KMS-11 (cell line): Measurements from ENCODE around the gene KCNQ2.

Experiments
- H2AFZ ChIP-seq: fragments of 200-600 bp; sonication (generic); 2 replicates; pipeline ENCODE4 v1.6.1; 2016; ENCODE audit warnings: antibody characterized with exemption, mixed run types, low read depth
- H3K27ac ChIP-seq: fragments of 200-600 bp; sonication (generic); 2 replicates; pipeline ENCODE4 v1.6.1; 2016; ENCODE audit warnings: mild to moderate bottlenecking, mixed run types
- H3K27me3 ChIP-seq: fragments of 200-600 bp; sonication (generic); 2 replicates; pipeline ENCODE4 v1.6.1; 2017; ENCODE audit warnings: mild to moderate bottlenecking, low read depth, mixed run types, moderate library complexity; ENCODE audit not compliant: insufficient read depth
- H3K36me3 ChIP-seq: fragments of 200-600 bp; sonication (generic); 2 replicates; pipeline ENCODE4 v1.6.1; 2017; ENCODE audit warnings: mild to moderate bottlenecking, mixed run types; ENCODE audit not compliant: insufficient read depth
- H3K4me1 ChIP-seq: fragments of 200-600 bp; sonication (generic); 2 replicates; pipeline ENCODE4 v1.6.1; 2016; ENCODE audit warnings: mild to moderate bottlenecking, low read depth, mixed run types; ENCODE audit not compliant: poor library complexity, severe bottlenecking
- H3K4me2 ChIP-seq: fragments of 200-600 bp; sonication (generic); 2 replicates; pipeline ENCODE4 v1.7.0; 2016; ENCODE audit warnings: mild to moderate bottlenecking, mixed run types
- H3K4me3 ChIP-seq: fragments of 200-600 bp; sonication (generic); IDR thresholded peaks from 2 replicates; pipeline ENCODE4 v1.6.1; 2017; ENCODE audit warnings: low read depth, low read length, mixed read lengths; ENCODE audit not compliant: insufficient read depth
- H3K79me2 ChIP-seq: fragments of 200-600 bp; sonication (generic); 2 replicates; pipeline ENCODE4 v1.6.1; 2016; ENCODE audit warnings: low read depth, mixed run types; ENCODE audit not compliant: insufficient read depth
- H3K9ac ChIP-seq: fragments of 200-600 bp; sonication (generic); 2 replicates; pipeline ENCODE4 v1.6.1; 2016; ENCODE audit warnings: mild to moderate bottlenecking, mixed run types
- H4K20me1 ChIP-seq: fragments of 200-600 bp; sonication (generic); 2 replicates; pipeline ENCODE4 v1.6.1; 2016; ENCODE audit warnings: mild to moderate bottlenecking, mixed run types; ENCODE audit not compliant: insufficient read depth
- TF ChIP-seq, protein P1 (sequence below): fragments of 200-600 bp; sonication (generic); conservative IDR thresholded peaks from 2 replicates; pipeline ENCODE4 v1.6.1; 2017; ENCODE audit warnings: low read depth, mild to moderate bottlenecking, antibody characterized with exemption, low read length, moderate library complexity, mixed read lengths

KCNQ2 gene

DNA sequence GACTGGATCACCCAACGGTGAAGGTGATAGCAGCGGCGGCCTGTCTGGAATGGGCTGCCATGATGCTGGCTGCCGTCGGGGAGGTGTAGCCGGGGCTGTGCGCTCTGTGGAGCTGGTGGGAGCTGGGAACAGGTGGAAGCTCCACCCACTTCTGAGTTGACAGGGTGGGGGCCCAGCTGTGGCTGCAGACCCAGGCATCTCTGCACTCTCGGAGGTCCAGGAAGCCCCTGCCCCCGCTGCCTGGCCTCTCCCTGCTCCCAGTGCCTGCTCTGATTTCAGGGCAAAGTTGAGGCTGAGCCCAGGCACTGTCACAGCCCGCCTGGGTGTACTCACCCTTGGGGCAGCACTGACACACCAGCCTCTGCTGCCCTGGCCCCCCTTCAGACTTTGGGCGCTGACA is 93.2 kb downstream of the KCNQ2 start:
- H3K79me2 ChIP-seq = no peaks in the 10 kb centered on the region
- no peaks in the 10 kb centered on the region for H3K36me3 ChIP-seq

DNA sequence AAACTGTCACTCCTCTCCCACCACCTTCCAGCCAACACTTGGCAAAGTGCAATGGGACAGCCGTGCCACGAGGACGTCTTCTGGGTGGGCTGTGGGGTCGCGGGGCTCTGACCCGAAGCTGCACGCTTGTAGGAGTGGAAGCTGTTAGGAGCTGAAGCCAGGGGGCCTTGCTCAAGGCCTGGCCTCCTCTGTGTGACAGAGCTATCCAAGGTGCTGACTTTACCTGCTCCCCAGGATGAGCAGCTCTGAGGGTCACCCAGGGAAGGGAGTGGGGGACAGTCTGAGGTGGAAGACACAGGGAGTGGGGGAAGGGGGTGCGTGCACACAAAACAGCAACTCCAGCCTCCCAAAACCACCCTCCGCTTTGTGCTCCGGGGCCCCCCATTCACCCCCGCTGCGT is 93.8 kb downstream of the KCNQ2 start:
- H3K4me1 ChIP-seq = no peaks in the 10 kb centered on the region
- H3K27ac ChIP-seq = no peak overlapping the region
- H4K20me1 ChIP-seq = no peaks in the 10 kb centered on the region
- H3K79me2 ChIP-seq = no peaks in the 10 kb centered on the region
- H3K9ac ChIP-seq = no peak overlapping the region
- peaks cover 91% of the 10 kb centered on the region for H3K27me3 ChIP-seq
- no peaks in the 10 kb centered on the region for H3K36me3 ChIP-seq
- TF ChIP-seq, protein P1, sequence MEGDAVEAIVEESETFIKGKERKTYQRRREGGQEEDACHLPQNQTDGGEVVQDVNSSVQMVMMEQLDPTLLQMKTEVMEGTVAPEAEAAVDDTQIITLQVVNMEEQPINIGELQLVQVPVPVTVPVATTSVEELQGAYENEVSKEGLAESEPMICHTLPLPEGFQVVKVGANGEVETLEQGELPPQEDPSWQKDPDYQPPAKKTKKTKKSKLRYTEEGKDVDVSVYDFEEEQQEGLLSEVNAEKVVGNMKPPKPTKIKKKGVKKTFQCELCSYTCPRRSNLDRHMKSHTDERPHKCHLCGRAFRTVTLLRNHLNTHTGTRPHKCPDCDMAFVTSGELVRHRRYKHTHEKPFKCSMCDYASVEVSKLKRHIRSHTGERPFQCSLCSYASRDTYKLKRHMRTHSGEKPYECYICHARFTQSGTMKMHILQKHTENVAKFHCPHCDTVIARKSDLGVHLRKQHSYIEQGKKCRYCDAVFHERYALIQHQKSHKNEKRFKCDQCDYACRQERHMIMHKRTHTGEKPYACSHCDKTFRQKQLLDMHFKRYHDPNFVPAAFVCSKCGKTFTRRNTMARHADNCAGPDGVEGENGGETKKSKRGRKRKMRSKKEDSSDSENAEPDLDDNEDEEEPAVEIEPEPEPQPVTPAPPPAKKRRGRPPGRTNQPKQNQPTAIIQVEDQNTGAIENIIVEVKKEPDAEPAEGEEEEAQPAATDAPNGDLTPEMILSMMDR = no peak
- H3K4me3 ChIP-seq = no peak overlapping the region
- H2AFZ ChIP-seq = no peak overlapping the region
- H3K4me2 ChIP-seq = no peak overlapping the region

More for the DNA sequence above, 93.2 kb downstream of the KCNQ2 start:
- no peak overlapping the region for H3K4me2 ChIP-seq
- peaks cover 91% of the 10 kb centered on the region for H3K27me3 ChIP-seq
- H3K4me3 ChIP-seq = no peak overlapping the region
- H4K20me1 ChIP-seq = no peaks in the 10 kb centered on the region
- H3K27ac ChIP-seq = no peak overlapping the region
- H2AFZ ChIP-seq = no peak overlapping the region
- no peak overlapping the region for H3K9ac ChIP-seq
- no peaks in the 10 kb centered on the region for H3K4me1 ChIP-seq
- TF ChIP-seq, protein P1 = no peak

DNA sequence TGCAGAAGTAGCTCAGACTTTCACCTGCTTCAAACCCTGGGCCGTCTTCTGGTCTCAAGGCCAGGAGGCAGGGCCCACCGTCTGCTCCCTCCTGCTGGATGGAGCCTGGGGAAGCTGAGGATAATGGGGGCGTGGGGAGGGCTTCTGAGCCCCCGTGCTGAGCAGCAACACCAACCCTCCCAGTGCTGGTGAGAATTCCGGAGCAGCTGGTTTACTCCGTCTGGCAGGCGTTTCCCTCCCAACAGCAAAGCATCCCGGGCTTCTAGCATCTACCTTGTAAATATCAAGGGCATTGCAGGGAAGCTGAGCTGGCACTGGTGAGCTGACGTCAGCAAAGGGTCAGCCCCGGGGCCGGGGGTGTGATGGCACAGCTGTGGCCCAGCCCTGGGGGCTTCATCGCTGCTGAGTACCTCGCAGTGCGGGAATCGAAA is 94.5 kb downstream of the KCNQ2 start:
- TF ChIP-seq, protein P1 = no peak
- Histone ChIP-seq H4K20me1 (no peaks in the 10 kb centered on the region), H3K9ac (no peak overlapping the region), H3K27ac (no peak overlapping the region), H3K4me3 (no peak overlapping the region), H3K27me3 (peaks cover 91% of the 10 kb centered on the region), H2AFZ (no peak overlapping the region), H3K36me3 (no peaks in the 10 kb centered on the region), H3K4me1 (no peaks in the 10 kb centered on the region), H3K4me2 (no peak overlapping the region), H3K79me2 (no peaks in the 10 kb centered on the region)

DNA sequence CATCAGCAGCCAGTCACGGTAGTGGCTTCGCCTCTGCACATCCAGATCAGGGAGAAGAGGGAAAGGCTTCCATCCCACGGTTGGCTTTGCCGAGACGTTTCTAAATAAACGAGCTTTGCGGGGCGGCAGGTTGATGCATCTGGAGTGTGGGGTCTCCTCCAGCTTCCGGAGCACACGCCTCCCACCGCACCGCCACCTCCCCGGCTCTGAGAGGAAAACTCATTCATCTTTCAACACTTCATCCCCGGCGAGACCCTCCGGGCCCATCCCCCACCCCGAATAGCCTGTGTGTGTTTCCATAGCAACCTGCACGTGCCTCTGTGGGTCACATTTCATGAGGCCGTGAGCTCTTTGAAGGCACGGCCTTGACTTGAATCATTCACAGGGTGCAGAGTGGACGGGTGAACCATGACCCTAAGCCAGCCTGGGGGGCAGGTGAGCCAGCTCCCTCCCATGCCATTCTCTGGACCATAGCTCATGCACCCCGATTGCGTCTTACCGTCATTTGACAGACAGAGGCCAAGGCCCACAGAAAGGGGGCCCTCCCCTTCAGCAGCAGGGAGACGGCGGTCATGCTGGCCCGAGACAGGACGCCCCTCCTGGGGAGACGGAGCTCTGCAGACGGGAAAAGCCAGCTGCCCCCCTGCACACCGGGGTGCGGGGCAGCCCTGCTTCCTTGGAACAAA is 95.1 kb downstream of the KCNQ2 start:
- H3K4me2 ChIP-seq = no peak overlapping the region
- no peak overlapping the region for H2AFZ ChIP-seq
- no peaks in the 10 kb centered on the region for H4K20me1 ChIP-seq
- H3K79me2 ChIP-seq = no peaks in the 10 kb centered on the region
- H3K27ac ChIP-seq = no peak overlapping the region
- H3K27me3 ChIP-seq = peaks cover 91% of the 10 kb centered on the region
- H3K4me1 ChIP-seq = no peaks in the 10 kb centered on the region
- no peaks in the 10 kb centered on the region for H3K36me3 ChIP-seq
- no peak overlapping the region for H3K4me3 ChIP-seq
- TF ChIP-seq, protein P1 = no peak
- H3K9ac ChIP-seq = no peak overlapping the region
